Mucosa of descending colon (tissue), 3 donors: ENCODE data around the gene C16orf86. TPM values are rescaled to one million over a fixed set of nuclear protein-coding genes. Genes with fewer than 3 reads are reported as not detected.
A peak's percentile ranks its signal among the peaks of the same experiment; 100 is the strongest.

Experiments
- ATAC-seq: fragments of 200-7000 bp; cut with Tn5 transposase; one replicate; pipeline ENCODE4 v1.9.1; 2020; ENCODE audit warnings: mild to moderate bottlenecking, moderate library complexity
- DNase-seq, 3 donors: peaks; one replicate each; pipeline ENCODE4 v3.0.0-alpha.2; 2020
- H3K36me3 ChIP-seq: fragments of 200-600 bp; one replicate; pipeline ENCODE4 v1.8.0; 2021; ENCODE audit warnings: low read depth, mild to moderate bottlenecking
- H3K4me1 ChIP-seq: fragments of 200-600 bp; one replicate; pipeline ENCODE4 v1.8.0; 2021; ENCODE audit warnings: low read depth, mild to moderate bottlenecking
- H3K4me3 ChIP-seq: fragments of 200-600 bp; one replicate; pipeline ENCODE4 v1.8.0; 2021; ENCODE audit warnings: mild to moderate bottlenecking
- H3K9me3 ChIP-seq: fragments of 200-600 bp; one replicate; pipeline ENCODE4 v1.8.0; 2021; ENCODE audit warnings: mild to moderate bottlenecking
- intact Hi-C, 2 donors: fragments of 100-400 bp; cut with DNase I in 1 of 2; cut with micrococcal nuclease in 1 of 2; formaldehyde crosslinking; loops; one replicate each; pipeline versions ENCODE4 v1.11.0 to v1.11.1; 2022; cut with DNase I, micrococcal nuclease
- total RNA-seq, 3 donors: library from RNA; stranded (reverse); fragmentation: NEBNext Ultra II Directional in 2 of 3; extraction: Animal tissue kit (Norgen Biotek cat#: 25700) in 2 of 3; gene quantifications; one replicate each; pipeline versions ENCODE4 v1.2.1 to v1.2.4, GENCODE V29; 2021 to 2023
- TF ChIP-seq, protein P1 (sequence below): fragments of 200-600 bp; IDR thresholded peaks from one replicate; pipeline ENCODE4 v1.8.0; 2022; ENCODE audit warnings: antibody characterized with exemption, mild to moderate bottlenecking
- donor health status: DM: no; HTN: no; CAD: no; lungs with moderate emphysema.
- donor health status: DM: no; HTN: no; CAD: no.
- donor health status: DM: no; HTN: yes; CAD: no.

C16orf86 gene
- total RNA-seq, 3 donors from 2014 or later, result 0.67 to 6.8 (median 1.2) TPM

DNA sequence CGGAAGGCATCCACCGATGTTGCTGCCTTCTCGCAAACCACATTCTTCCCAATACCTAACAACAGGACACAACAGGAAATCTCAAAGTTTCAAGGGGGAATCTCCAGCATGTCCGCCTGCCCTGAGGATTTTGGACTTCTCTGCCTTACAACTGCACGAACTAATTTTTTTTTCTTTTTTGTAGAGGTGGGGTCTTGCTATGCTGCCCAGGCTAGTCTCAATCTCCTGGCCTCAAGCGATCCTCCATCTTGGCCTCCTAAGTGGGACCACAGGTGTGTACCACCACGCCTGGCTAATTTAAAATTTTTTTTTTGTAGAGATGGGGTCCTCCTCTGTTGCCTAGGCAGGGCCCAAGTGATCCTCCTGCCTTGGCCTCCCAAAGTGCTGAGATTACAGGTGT is 9.4 kb downstream of the C16orf86 start:
- Histone ChIP-seq H3K4me3 (no peak overlapping the region), H3K9me3 (no peaks in the 10 kb centered on the region), H3K36me3 (no peaks in the 10 kb centered on the region), H3K4me1 (peaks cover 29% of the 10 kb centered on the region)
- intact Hi-C loops, result no loop called here
- DNase-seq (no peak), ATAC-seq (no peak)
- TF ChIP-seq, protein P1, sequence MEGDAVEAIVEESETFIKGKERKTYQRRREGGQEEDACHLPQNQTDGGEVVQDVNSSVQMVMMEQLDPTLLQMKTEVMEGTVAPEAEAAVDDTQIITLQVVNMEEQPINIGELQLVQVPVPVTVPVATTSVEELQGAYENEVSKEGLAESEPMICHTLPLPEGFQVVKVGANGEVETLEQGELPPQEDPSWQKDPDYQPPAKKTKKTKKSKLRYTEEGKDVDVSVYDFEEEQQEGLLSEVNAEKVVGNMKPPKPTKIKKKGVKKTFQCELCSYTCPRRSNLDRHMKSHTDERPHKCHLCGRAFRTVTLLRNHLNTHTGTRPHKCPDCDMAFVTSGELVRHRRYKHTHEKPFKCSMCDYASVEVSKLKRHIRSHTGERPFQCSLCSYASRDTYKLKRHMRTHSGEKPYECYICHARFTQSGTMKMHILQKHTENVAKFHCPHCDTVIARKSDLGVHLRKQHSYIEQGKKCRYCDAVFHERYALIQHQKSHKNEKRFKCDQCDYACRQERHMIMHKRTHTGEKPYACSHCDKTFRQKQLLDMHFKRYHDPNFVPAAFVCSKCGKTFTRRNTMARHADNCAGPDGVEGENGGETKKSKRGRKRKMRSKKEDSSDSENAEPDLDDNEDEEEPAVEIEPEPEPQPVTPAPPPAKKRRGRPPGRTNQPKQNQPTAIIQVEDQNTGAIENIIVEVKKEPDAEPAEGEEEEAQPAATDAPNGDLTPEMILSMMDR, result no peak

- DNase-seq, result no peak
- peaks cover 29% of the 10 kb centered on the region for H3K4me1 ChIP-seq
- no peak for ATAC-seq
- TF ChIP-seq, protein P1, result no peak
- H3K4me3 ChIP-seq, result no peak overlapping the region
- H3K36me3 ChIP-seq, result no peaks in the 10 kb centered on the region
- intact Hi-C loops, result no loop called here
- no peaks in the 10 kb centered on the region for H3K9me3 ChIP-seq
Observed at GRCh38 chr16:67676516-67676915, 9.9 kb downstream of the C16orf86 start.

- Histone ChIP-seq H3K9me3 (no peaks in the 10 kb centered on the region), H3K36me3 (no peaks in the 10 kb centered on the region), H3K4me3 (no peak overlapping the region), H3K4me1 (peaks cover 29% of the 10 kb centered on the region)
- no peak for ATAC-seq
- no peak for DNase-seq
- intact Hi-C loops, result no loop called here
- TF ChIP-seq, protein P1, result no peak
Observed at GRCh38 chr16:67676939-67677338, 10.3 kb downstream of the C16orf86 start.

GRCh38 chr16:67677712-67678111 is 11.1 kb downstream of the C16orf86 start:
- Histone ChIP-seq H3K4me1 (peaks cover 29% of the 10 kb centered on the region), H3K36me3 (no peaks in the 10 kb centered on the region), H3K9me3 (no peaks in the 10 kb centered on the region), H3K4me3 (no peak overlapping the region)
- no peak for ATAC-seq
- intact Hi-C loops, result no loop called here
- no peak for DNase-seq
- TF ChIP-seq, protein P1, result no peak

GRCh38 chr16:67678354-67679023 is 11.9 kb downstream of the C16orf86 start:
- no peaks in the 10 kb centered on the region for H3K36me3 ChIP-seq
- DNase-seq (peak in 1 of 3 donors; percentile 74), ATAC-seq (peak; percentile 77)
- peaks cover 21% of the 10 kb centered on the region for H3K4me1 ChIP-seq
- intact Hi-C loops, result no loop called here
- TF ChIP-seq, protein P1, result no peak
- no peak overlapping the region for H3K4me3 ChIP-seq
- H3K9me3 ChIP-seq, result no peaks in the 10 kb centered on the region
